Heart left ventricle (tissue), 16 donors: ENCODE results near the gene PANX2. TPM values are rescaled to one million over a fixed set of nuclear protein-coding genes. Genes with fewer than 3 reads are reported as not detected.

Source experiments
- ATAC-seq, 4 donors: fragments of 200-7000 bp; cut with Tn5 transposase; one replicate each; pipeline ENCODE4 v1.9.1; 2020 to 2022; ENCODE audit warnings: moderate library complexity in 4 of 4, mild to moderate bottlenecking in 3 of 4, moderate number of reproducible peaks in 1 of 4
- DNase-seq, 5 donors: peaks; one replicate each; pipeline ENCODE4 v3.0.0-alpha.2; 2020
- H3K27ac ChIP-seq, 12 donors: fragments of 200-600 bp; sonication (generic) in 4 of 12; one replicate each; pipeline versions ENCODE4 v1.5.0 to v1.8.0; 2016 to 2022; ENCODE audit warnings: mild to moderate bottlenecking in 2 of 12
- H3K27me3 ChIP-seq, 9 donors: fragments of 200-600 bp; sonication (generic) in 2 of 9; one replicate each; pipeline versions ENCODE4 v1.5.1 to v1.8.0; 2016 to 2022; ENCODE audit warnings: mild to moderate bottlenecking in 3 of 9
- H3K36me3 ChIP-seq, 9 donors: fragments of 200-600 bp; sonication (generic) in 2 of 9; one replicate each; pipeline versions ENCODE4 v1.5.0 to v1.8.0; 2018 to 2022; ENCODE audit warnings: mild to moderate bottlenecking in 2 of 9
- H3K4me1 ChIP-seq, 12 donors: fragments of 200-600 bp; sonication (generic) in 4 of 12; one replicate each; pipeline versions ENCODE4 v1.5.0 to v1.8.0; 2016 to 2022; ENCODE audit warnings: mild to moderate bottlenecking in 3 of 12
- H3K4me3 ChIP-seq, 12 donors: fragments of 200-600 bp; sonication (generic) in 4 of 12; one replicate each; pipeline versions ENCODE4 v1.5.0 to v1.8.0; 2017 to 2022; ENCODE audit warnings: mild to moderate bottlenecking in 9 of 12, moderate library complexity in 4 of 12
- H3K9me3 ChIP-seq, 12 donors: fragments of 200-600 bp; sonication (generic) in 4 of 12; one replicate each; pipeline versions ENCODE4 v1.5.0 to v1.8.0; 2016 to 2022; ENCODE audit warnings: mild to moderate bottlenecking in 1 of 12
- CTCF ChIP-seq, 12 donors: fragments of 200-600 bp; sonication (generic) in 4 of 12; IDR thresholded peaks; one replicate each; pipeline versions ENCODE4 v1.5.0 to v1.8.0; 2018 to 2022; ENCODE audit warnings: antibody characterized with exemption in 12 of 12, mild to moderate bottlenecking in 5 of 12
- POLR2A ChIP-seq, 2 donors: fragments of 450-650 bp; IDR thresholded peaks; one replicate each; pipeline ENCODE4 v1.6.1; 2017; ENCODE audit warnings: antibody characterized with exemption in 2 of 2, mild to moderate bottlenecking in 2 of 2, moderate library complexity in 2 of 2
- WGBS, 4 donors: extraction: QIAGEN DNeasy Blood & Tissue Kit in 2 of 4; methylation state at CpG; one replicate each; pipeline versions ENCODE4 v1.1.5 to v1.1.7; 2013 to 2018; 5-methylcytosine and 5-hydroxymethylcytosine counted together
- intact Hi-C, 10 donors: fragments of 100-400 bp; cut with DNase I; formaldehyde crosslinking; loops; one replicate each; pipeline versions ENCODE4 v1.11.1 to v1.14.2; 2022
- polyA plus RNA-seq, 2 donors: library from polyadenylated mRNA; stranded (reverse); fragments of 200-250 nt; gene quantifications; one replicate each; pipeline ENCODE4 v1.2.3, GENCODE V29; 2013
- total RNA-seq, 9 donors: library from RNA; depleted of rRNA in 2 of 9; stranded (reverse); fragments of >200 nt in 2 of 9; fragmentation: NEBNext Ultra II Directional in 3 of 9; extraction: Animal tissue kit (Norgen Biotek cat#: 25700) in 3 of 9; gene quantifications; one replicate each; pipeline versions ENCODE4 v1.1.0 to v1.2.4, GENCODE V29; 2016 to 2023
- donor health status: ischemic (EF 13 %, LVEDD 7.1; RV severe dilation, severe dysfunction).
- donor health status: healthy with polysubstance abuse.
- donor health status: DM: no; HTN: yes; CAD: no.
- donor health status: DM: no; HTN: no; CAD: no.
- donor health status: ischemic (EF 25% LVEDD 6.9; RV normal size, moderate dysfunction).
- donor health status: ischemic (EF 25% LVEDD 5.7; RV mildly dilated, moderate dysfunction).
- donor health status: healthy.
- donor health status: DM: yes; HTN: yes; CAD: no.
- donor health status: ischemic (EF 35%, LVEDD 5.7; RV mildly dilated, moderate dysfunction).
- donor health status: nonischemic (EF 11% LVEDD 7.7; RV severe dilation, severe dysfunction).
- donor health status: DM: yes; HTN: yes; CAD: no.
- donor health status: PGD.
- donor health status: ischemic (EF 29% LVEDD 5.4; RV normal size, mild dysfunction).
- donor health status: nonischemic (EF 23%, LVEDD 6.1; RV moderate dilation, normal function).

The PANX2 gene
- total and polyA plus RNA-seq, 11 donors = 0.08 to 0.77 (median 0.33) TPM; not detected in 5

GRCh38 chr22:50173311-50173982 lies 2.9 kb downstream of the PANX2 start:
- ATAC-seq (no peak), DNase-seq (peak in 2 of 5 donors; percentile 25 to 50)
- 79 to 83% (median 81%) methylated on average over 26 of the region's 26 CpGs for WGBS, 4 donors
- intact Hi-C loops = no loop called here
- H3K27ac ChIP-seq = no peak overlapping the region
- no peaks in the 10 kb centered on the region for H3K9me3 ChIP-seq
- H3K4me3 ChIP-seq = no peak overlapping the region
- peaks cover 0 to 23% (median 0%) of the 10 kb centered on the region in 12 donors for H3K4me1 ChIP-seq
- TF ChIP-seq POLR2A (IDR thresholded peaks at IDR 0.05) = no peak
- no peak for TF ChIP-seq CTCF (IDR thresholded peaks at IDR 0.05)
- H3K36me3 ChIP-seq = no peaks in the 10 kb centered on the region
- H3K27me3 ChIP-seq = peaks cover 10 to 74% (median 26%) of the 10 kb centered on the region in 9 donors

- DNase-seq (peak in 1 of 5 donors; percentile 48), ATAC-seq (no peak)
- H3K27me3 ChIP-seq = peaks cover 10 to 77% (median 28%) of the 10 kb centered on the region in 9 donors
- intact Hi-C loops = no loop called here
- H3K27ac ChIP-seq = no peak overlapping the region
- no peaks in the 10 kb centered on the region for H3K36me3 ChIP-seq
- H3K4me3 ChIP-seq = no peak overlapping the region
- H3K9me3 ChIP-seq = no peaks in the 10 kb centered on the region
- TF ChIP-seq CTCF (IDR thresholded peaks at IDR 0.05) (no peak), POLR2A (IDR thresholded peaks at IDR 0.05) (no peak)
- 88 to 95% (median 94%) methylated on average over 5 to 6 of the region's 6 CpGs for WGBS, 4 donors
- H3K4me1 ChIP-seq = peaks cover 0 to 23% (median 0%) of the 10 kb centered on the region in 12 donors
Measured at GRCh38 chr22:50173983-50174355, 3.4 kb downstream of the PANX2 start.

GRCh38 chr22:50174382-50175190 lies 4.1 kb downstream of the PANX2 start:
- H3K4me1 ChIP-seq = peaks cover 0 to 18% (median 0%) of the 10 kb centered on the region in 12 donors
- H3K9me3 ChIP-seq = no peaks in the 10 kb centered on the region
- no peak overlapping the region for H3K4me3 ChIP-seq
- H3K27ac ChIP-seq = no peak overlapping the region
- 84 to 96% (median 88%) methylated on average over 16 to 27 of the region's 27 CpGs for WGBS, 4 donors
- TF ChIP-seq POLR2A (IDR thresholded peaks at IDR 0.05) = no peak
- TF ChIP-seq CTCF (IDR thresholded peaks at IDR 0.05) = no peak
- peak in 2 of 5 donors; percentile 26 to 56 for DNase-seq
- intact Hi-C loops = no loop called here
- ATAC-seq = no peak
- H3K27me3 ChIP-seq = peaks cover 10 to 74% (median 24%) of the 10 kb centered on the region in 9 donors
- H3K36me3 ChIP-seq = no peaks in the 10 kb centered on the region

GRCh38 chr22:50175191-50175461 lies 4.6 kb downstream of the PANX2 start:
- Histone ChIP-seq H3K36me3 (no peaks in the 10 kb centered on the region), H3K9me3 (no peaks in the 10 kb centered on the region), H3K4me1 (peaks cover 0 to 13% (median 0%) of the 10 kb centered on the region in 12 donors), H3K27ac (no peak overlapping the region), H3K4me3 (no peak overlapping the region), H3K27me3 (peaks cover 6 to 75% (median 18%) of the 10 kb centered on the region in 9 donors)
- DNase-seq (peak in 1 of 5 donors; percentile 23), ATAC-seq (no peak)
- intact Hi-C loops = no loop called here
- WGBS, 4 donors = 86 to 93% (median 88%) methylated on average over 3 to 6 of the region's 6 CpGs
- TF ChIP-seq CTCF (IDR thresholded peaks at IDR 0.05) = no peak
- no peak for TF ChIP-seq POLR2A (IDR thresholded peaks at IDR 0.05)
